ENCODE measurements around the gene LONP2.

DNA sequence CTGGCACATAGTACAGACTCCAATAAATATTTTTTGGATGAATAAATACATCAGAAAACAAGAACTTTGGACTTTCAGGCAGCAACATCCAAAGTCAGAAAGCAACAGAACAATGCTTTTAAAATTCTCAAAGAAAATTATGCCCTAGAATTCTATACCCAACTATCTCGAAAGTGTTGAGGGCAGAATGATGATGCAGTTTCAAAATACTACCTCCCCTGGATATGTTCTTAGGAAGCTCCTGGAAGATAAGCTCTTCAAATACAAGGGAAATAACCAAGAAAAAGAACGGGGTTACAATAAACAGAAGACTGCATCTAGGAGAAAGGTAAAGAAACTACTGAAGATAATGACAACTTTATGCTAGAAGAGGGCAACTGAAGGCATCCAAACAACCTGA, 130.2 kb downstream of the LONP2 start:
- TF ChIP-seq, protein P1, sequence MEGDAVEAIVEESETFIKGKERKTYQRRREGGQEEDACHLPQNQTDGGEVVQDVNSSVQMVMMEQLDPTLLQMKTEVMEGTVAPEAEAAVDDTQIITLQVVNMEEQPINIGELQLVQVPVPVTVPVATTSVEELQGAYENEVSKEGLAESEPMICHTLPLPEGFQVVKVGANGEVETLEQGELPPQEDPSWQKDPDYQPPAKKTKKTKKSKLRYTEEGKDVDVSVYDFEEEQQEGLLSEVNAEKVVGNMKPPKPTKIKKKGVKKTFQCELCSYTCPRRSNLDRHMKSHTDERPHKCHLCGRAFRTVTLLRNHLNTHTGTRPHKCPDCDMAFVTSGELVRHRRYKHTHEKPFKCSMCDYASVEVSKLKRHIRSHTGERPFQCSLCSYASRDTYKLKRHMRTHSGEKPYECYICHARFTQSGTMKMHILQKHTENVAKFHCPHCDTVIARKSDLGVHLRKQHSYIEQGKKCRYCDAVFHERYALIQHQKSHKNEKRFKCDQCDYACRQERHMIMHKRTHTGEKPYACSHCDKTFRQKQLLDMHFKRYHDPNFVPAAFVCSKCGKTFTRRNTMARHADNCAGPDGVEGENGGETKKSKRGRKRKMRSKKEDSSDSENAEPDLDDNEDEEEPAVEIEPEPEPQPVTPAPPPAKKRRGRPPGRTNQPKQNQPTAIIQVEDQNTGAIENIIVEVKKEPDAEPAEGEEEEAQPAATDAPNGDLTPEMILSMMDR (IDR thresholded peaks at IDR 0.05; ENCODE audit: insufficient read depth, low read depth, low read length), result no peak
- no peak for TF ChIP-seq EZH2 (IDR thresholded peaks at IDR 0.05; ENCODE audit: insufficient read depth, low read length)

Measured in astrocyte (in vitro differentiated cells and primary cell).